Testis (tissue), 2 donors: ENCODE measurements around the gene GPR180.

Experiments used
- POLR2A ChIP-seq: fragments of 450-650 bp; IDR thresholded peaks from one replicate; pipeline ENCODE4 v1.6.1; 2017; ENCODE audit warnings: antibody characterized with exemption, mild to moderate bottlenecking, moderate library complexity
- TF ChIP-seq, protein P1 (sequence below), 3 experiments: fragments of 450-650 bp in 2 of 3; fragments of 200-600 bp in 1 of 3; sonication (generic) in 1 of 3; IDR thresholded peaks; one replicate each; pipeline ENCODE4 v1.5.1; 2016 to 2019; ENCODE audit warnings: antibody characterized with exemption in 3 of 3, mild to moderate bottlenecking in 2 of 3, moderate library complexity in 1 of 3

DNA sequence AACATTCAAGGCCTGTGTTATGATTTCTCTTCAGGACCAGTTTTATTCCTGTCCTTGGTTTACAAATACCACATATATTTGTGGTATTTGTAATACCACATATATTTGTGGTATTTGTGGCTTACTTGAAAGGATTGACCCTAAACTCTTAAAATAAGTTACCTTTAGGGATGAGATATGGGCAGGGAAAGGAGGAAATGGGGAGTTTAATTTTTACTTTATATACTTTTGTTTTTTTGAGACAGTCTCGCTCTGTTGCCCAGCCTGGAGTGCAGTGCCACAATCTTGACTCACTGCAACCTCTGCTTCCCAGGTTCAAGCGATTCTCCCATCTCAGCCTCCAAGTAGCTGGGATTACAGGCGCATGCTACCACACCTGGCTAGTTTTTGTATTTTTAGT lies 3.4 kb upstream of the GPR180 start:
- TF ChIP-seq POLR2A = no peak
- TF ChIP-seq, protein P1, sequence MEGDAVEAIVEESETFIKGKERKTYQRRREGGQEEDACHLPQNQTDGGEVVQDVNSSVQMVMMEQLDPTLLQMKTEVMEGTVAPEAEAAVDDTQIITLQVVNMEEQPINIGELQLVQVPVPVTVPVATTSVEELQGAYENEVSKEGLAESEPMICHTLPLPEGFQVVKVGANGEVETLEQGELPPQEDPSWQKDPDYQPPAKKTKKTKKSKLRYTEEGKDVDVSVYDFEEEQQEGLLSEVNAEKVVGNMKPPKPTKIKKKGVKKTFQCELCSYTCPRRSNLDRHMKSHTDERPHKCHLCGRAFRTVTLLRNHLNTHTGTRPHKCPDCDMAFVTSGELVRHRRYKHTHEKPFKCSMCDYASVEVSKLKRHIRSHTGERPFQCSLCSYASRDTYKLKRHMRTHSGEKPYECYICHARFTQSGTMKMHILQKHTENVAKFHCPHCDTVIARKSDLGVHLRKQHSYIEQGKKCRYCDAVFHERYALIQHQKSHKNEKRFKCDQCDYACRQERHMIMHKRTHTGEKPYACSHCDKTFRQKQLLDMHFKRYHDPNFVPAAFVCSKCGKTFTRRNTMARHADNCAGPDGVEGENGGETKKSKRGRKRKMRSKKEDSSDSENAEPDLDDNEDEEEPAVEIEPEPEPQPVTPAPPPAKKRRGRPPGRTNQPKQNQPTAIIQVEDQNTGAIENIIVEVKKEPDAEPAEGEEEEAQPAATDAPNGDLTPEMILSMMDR (IDR thresholded peaks at IDR 0.05) = no peak
